Activated T-cell treated with anti-CD3 and anti-CD28 coated beads, Interleukin-2, amount 50 U/mL, for 1 hour (primary cell): Measurements from ENCODE around the gene KDM4E.
"Not testable (repeated sequence)": the region's sequence is repeated elsewhere in the genome, so short reads cannot be mapped to it uniquely, and the experiment has no call there.

Experiments used
- DNase-seq: peaks from one replicate; pipeline ENCODE4 v3.0.0-alpha.2; 2020

KDM4E gene

DNA sequence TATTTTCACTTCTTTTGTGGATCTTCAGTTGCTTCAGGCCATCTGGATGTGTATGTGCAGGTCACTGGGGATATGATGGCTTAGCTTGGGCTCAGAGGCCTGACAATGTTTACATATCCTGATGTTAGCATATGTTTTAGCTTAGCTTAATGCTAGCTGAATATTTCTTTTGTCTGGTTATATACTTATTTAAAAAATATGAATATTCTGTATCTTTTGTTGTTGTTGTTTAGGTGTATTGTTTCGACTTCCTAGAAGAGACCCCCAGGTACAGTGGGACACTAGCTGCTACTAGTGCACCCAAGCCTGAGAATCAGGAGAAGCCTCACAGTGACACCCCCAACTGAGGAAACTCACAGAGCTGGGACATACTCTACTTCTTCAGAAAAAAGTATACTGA lies at the start of gene KDM4E:
Gene KDM4E, plus strand, starts transcription at position 301 of the 400 bp plus-strand sequence. CDS start 300 bp downstream, outside the sequence.
- DNase-seq: no peak

DNA sequence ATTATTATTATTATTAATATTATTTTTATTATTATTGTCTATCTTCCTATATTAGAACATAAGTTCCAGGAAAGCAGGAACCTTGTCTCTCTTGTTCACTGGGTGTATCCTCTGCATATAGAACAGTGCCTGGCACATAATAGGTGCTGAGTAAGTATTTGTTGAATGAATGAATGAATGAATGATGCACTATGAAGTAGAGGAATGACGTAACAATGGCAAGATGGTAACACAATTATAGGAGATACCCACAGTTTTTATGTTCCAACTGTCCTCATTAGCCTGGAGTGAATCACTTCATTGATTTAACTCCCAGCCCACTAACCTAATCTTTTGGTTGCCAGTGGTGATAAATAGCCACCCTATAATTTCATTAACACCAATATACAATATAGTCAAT lies 49.5 kb upstream of the KDM4E start:
- DNase-seq: no peak

DNA sequence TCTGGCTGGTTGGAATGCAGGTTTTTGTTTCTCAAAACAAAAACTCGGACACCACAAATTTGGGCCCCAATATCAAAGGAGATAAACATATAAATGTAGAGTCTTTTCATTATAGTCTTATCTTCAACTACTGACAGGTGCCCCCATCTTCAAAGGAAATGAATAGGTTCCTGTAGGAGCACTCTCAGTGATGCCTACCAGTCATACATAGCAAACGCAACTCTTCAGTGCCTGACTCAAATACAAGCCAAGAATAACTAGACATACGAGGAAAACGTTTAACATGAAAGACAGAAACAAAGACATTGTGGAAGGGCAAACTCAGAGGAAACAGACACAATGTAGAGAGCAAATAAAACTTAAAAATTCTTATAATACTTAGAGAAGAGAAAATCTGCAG lies 37.7 kb upstream of the KDM4E start:
- no peak for DNase-seq

DNA sequence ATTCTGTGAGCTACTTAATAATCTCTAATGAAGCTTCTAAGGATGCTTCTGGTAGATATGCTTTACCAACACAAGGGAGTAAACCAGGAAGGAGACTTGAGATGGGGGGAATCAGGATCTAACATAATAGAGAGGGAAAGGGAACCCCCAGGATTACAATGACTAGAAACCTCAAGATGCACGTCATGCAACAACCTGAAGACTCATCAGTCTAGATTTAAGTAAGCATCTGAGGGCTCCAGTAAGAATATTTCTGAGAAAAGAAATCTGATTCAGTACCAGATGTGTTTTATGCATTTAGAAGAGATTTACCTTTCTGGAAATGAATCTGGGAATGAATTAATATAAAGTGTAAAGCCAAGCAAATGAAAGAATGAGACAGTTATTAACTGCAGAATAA lies 36.3 kb upstream of the KDM4E start:
- no peak for DNase-seq

DNA sequence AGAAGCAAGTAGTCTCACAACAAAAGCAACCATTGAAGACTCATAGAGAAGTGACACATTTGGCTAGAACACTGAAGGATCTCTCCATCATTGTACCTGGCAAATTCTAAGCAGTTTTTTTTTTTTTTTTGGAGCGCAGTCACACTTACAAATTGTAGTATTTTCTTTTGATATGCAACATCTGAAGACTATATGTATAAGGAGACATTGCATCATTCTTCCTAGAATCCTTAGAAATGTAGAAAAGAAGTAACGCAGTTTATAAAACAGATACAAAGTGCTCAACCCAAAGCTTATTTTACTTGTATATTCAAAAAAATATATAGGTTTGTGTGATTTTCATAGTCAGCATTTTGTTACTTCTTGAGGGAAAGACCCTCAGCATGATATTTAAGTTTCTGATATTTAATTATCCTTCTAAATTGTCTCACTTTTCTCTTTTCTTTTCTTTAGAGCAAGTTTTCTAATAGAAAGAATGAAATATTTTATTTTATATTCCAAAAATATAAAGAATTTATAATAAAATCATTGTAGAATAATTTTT lies 31.6 kb upstream of the KDM4E start:
- DNase-seq: no peak

DNA sequence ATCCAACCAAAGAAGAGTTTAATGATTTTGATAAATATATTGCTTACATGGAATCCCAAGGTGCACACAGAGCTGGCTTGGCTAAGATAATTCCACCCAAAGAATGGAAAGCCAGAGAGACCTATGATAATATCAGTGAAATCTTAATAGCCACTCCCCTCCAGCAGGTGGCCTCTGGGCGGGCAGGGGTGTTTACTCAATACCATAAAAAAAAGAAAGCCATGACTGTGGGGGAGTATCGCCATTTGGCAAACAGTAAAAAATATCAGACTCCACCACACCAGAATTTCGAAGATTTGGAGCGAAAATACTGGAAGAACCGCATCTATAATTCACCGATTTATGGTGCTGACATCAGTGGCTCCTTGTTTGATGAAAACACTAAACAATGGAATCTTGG lies 27.6 kb upstream of the KDM4E start:
- no peak for DNase-seq

DNA sequence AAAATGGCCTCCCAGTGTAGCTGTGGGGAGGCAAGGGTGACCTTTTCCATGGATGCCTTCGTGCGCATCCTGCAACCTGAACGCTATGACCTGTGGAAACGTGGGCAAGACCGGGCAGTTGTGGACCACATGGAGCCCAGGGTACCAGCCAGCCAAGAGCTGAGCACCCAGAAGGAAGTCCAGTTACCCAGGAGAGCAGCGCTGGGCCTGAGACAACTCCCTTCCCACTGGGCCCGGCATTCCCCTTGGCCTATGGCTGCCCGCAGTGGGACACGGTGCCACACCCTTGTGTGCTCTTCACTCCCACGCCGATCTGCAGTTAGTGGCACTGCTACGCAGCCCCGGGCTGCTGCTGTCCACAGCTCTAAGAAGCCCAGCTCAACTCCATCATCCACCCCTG lies 26.8 kb upstream of the KDM4E start:
- DNase-seq: no peak

DNA sequence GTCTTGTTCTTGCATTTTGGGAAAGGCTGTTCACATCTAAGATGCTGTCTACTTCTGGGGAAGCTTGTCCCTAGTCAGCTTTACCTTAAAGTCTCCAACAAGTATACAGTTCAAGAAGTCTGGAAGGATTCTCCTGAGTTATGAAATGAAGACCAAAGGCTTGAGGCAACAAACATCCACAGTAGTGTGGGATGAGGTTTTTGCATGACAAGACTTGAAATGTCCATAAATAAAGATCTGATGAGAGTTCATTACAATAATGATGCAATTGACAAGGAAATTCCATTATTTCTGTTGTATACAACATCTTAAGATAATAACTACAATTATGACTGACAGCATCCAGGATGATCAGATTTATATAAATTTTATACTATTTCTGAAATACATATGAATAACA lies 21.3 kb upstream of the KDM4E start:
- no peak for DNase-seq

DNA sequence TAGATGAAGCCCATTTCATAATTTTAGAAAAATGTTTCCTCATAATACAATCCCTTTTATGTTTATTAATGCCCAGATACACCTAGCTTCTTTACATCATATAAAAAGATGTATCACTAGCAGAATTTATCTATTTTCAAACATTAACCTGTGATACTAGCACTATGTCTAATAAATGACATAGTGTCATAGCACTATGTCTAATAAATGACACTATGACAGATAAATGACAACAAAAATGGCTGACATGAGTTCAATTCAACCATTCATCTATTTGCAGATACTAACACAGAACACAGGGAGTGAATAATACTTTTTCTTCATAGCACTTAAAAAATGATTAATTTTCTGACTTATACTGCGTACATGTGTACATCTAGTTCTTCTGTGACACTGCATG lies 19.4 kb upstream of the KDM4E start:
- no peak for DNase-seq

DNA sequence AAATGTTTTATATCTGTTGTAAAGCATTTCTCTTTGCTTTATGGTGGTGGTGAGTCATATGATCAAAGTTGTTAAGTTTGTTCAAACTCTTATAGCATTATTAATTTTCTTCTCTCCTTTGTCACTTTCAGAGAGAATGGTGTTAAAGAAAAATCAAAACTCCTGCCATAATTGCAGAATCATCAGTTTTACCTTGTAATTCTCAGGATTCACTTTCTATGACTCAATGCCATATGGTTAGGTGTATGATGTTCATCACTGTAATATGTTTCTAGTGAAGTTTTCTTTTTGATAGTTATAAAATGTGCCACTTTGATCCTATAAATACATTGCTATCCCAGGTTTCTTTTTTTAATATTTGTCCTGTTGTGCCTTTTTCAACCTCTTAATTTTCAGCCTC lies 13.7 kb upstream of the KDM4E start:
- DNase-seq: no peak

DNA sequence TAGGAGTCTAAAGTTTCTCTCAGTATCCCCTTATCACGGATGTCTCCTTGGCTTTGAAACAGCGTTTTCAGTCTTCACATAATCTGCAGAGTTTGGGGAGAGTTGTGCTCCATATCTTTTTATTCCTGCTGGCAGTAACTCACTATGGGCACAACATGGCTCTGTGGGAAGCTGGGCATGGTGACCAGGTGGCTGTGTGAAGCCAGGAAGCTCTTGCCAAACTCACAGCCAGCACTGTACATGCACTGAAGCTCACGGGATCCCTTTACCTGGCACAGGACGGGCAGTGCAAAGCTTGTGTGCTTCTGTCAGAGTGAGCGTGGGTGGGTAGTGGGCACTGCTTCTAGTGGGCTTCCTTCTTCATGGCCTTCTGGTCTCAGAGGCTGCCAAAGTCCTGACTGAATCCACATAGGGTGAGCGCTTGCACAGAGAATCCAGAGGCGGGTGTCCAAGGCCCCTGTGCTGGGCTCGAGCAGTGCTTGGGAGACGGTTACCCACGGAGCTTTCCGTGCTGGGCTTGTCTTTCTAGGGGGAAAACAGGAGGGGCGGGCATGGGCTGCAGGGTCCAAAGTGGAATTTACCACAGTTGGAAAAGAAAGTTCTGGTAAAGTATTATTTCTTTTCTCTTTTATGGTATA lies 10.8 kb upstream of the KDM4E start:
- DNase-seq: no peak

DNA sequence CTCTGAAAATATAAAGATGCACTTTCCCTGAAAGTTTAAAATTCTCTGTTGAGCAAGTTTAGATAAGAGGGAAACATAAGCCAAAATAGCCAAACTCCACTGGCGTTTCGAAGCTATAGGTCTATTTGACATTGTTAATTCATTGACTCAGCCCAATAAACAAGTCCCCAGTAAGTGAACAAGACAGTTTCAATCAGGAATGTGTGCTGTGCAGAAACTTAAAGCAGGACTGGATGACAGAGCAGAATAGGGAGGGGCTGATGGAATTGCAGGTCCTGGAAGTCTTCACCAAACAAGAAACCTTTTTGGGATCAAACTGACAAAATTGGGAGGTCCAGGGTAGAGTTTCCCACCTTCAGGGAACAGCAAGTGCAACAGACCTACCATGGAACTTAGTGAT lies 8.9 kb upstream of the KDM4E start:
- DNase-seq: no peak

DNA sequence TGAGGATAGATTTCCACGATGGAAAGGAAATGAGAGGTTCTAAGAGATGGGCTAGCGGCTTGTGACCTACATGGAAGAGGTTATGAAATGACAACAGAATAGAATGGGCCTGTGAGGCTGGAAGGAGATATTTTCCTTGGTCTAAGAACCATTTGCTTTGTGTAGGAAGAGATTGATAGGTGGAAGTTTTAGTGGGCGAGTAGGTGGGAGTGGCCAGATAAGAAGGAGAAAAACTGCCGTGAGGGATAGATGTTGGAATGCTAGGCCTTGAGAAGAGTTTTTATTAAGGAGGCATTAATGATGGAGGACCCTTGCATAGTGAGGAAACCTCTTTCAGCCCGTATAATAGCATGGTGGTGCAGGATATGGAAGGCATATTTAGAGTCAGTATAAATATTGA lies 3.6 kb upstream of the KDM4E start:
- not testable (repeated sequence) for DNase-seq

DNA sequence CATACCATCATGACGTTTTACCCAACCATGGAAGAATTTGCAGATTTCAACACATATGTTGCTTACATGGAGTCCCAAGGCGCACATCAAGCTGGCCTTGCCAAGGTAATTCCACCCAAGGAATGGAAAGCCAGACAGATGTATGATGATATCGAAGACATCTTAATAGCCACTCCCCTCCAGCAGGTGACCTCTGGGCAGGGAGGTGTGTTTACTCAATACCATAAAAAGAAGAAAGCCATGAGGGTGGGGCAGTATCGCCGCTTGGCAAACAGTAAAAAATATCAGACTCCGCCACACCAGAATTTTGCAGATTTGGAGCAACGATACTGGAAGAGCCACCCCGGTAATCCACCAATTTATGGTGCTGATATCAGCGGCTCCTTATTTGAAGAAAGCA lies 536 bp downstream of the KDM4E start:
- DNase-seq: not testable (repeated sequence)

DNA sequence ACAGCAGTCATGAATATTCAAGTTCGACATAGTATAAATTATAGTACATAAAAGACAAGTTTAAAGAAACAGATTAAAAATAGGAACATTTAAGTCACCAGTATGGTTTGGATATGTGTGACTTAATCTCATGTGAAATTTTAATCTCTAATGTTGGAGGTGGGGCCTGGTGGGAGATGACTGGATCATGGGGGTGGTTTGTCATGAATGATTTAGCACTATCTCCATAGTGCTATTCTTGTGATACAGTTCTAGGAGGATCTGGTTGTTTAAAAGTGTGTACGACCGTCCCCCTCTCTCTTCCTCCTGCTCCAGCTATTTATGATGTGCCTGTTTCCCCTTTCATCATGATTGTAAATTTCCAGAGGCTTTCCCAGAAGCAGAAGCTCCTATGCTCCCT lies 3.3 kb downstream of the KDM4E start:
- DNase-seq: no peak

DNA sequence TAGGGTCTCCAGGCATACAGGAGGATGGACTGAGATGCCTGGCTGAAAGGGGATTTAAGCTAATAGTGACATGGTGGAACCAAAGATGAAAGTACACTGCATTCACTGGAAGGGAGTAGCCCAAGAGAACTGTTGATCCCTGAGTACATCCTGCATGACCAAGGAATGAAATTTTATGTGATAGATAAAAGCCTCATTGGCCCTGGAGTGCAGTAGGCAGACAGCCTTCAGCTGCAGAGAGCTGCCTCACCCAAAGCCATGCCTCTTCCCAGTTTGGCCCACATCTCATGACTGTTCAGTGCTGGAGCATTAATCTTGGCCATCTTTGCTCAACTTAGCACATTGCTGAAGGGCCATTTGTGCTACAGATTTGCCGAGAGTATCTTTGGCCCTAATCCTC lies 8.0 kb downstream of the KDM4E start:
- DNase-seq: no peak

DNA sequence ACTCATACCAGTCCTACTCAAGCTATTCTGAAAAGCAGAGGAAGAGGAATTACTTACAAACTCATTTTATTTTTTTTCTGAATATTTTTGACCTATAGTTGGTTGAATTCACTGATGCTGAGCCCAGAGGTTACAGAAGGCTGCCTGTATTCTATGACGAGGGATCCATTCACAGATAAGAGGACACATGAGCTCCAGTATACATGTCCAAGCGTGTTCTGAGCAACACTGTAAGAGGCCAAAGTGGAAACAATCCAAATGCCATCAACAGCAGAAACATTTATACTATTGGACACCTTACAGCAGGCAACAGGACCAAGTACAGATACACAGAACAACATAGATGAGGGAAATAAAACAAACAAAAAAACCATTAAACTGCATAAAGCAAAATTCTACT lies 10.3 kb downstream of the KDM4E start:
- DNase-seq: no peak

DNA sequence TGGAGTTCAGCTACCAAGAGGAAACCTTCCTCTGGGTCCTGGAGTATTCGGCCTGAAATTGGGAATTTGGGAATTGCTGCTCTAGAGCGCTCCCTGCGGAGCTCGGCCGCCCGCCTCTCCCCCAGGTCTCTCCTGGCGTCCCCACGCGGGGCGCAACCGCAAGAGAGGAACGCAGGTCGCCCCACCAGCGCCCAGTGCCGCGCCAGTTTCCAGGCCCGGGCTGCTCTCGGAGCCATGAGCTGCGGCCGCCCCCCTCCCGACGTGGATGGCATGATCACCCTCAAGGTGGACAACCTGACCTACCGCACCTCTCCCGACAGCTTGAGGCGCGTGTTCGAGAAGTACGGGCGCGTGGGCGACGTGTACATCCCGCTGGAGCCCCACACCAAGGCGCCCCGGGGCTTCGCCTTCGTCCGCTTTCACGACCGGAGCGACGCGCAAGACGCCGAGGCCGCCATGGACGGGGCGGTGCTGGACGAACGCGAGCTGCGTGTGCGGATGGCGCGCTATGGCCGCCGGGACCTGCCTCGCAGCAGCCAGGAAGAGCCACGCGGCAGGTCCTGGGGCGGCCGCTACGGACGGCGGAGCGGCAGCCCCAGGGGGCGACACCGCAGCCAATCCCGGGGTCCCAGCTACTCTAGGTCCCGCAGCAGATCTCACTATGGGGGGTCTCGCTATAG lies 12.4 kb downstream of the KDM4E start:
- DNase-seq: peak; percentile 22

DNA sequence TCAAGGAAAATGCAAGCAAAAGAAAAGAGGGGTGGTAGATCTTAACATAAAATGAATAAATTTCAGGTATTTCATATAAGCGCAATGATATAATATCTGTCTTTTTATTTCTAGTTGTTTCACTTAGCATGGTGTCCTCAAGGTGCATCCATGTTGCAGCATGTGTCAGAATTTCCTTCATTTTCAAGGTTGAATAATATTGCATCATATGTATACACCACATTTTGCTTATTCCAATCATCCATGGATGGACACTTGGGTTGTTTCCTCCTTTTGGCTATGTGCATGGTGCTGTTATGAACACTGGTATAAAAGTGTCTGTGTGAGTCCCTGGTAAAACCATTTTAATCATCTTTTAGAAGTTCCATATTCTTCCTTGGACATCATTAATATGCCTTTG lies 17.2 kb downstream of the KDM4E start:
- DNase-seq: no peak

DNA sequence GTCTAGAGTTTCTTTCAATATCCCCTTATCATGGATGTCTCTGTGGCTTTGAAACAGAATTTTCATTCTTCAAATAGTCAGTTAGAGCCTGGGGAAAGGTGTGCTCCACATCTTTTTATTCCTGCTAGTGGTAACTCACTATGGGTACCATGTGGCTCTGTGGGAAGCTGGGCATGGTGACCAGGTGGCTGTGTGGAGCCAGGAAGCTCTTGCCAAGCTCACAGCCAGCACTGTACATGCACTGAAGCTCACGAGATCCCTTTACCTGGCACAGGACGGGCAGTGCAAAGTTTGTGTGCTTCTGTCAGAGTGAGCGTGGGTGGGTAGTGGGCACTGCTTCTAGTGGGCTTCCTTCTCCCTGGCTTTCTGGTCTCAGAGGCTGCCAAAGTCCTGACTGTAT lies 17.8 kb downstream of the KDM4E start:
- no peak for DNase-seq

DNA sequence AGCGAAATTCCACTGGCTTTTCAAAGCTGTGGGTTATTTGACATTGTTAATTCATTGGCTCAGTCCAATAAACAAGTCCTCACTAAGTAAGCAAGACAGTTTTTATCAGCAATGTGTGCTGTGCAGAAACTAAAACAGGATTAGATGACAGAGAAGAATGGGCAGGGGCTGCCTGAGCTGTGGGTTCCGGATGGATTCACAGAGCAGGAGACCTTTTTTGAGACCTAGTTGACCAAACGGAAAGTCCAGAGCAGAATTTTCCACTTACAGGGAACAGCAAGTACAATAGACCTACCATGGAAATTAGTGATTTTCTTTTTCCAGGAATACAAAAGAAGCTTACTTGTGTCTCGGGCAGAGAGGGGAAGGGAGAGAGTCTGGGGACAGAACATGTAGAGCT lies 19.0 kb downstream of the KDM4E start:
- DNase-seq: no peak

DNA sequence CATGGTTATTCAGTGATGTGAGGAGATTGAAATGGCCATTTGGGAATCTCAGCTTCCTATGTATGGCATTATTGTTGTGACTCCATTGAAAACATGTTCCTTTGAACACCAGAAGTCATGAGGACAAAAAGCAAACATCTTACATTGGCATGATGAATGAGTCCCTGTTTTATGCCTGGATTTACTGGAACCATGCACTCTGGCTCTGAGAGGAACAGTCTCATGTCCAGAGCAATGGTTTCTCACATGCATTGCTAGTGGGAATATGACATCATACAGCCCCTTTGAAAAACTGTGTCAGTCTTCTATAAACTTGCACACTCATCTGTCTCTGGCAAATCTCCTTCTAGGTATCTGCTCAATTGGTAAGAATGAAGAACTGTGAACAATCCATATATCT lies 20.8 kb downstream of the KDM4E start:
- DNase-seq: no peak

DNA sequence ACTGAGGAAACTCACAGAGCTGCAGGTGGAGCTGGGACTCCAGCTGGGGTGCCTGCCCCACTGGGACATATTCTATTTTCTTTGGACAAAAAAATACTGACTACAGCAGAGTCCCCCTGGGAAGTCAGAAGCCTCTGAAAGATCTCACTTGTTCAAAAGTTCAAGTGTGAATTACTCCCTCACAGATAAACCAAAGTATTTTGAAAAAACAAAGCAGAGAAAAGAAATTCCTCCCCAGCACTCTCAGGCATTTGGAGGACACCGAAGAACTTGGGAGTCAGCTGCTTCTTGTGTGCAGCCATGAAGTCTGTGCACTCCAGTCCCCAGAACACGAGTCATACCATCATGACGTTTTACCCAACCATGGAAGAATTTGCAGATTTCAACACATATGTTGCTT lies 24.1 kb downstream of the KDM4E start, which contains the start of gene KDM4F:
Gene KDM4F, plus strand, starts transcription at position 301 of the 400 bp plus-strand sequence.
- DNase-seq: not testable (repeated sequence)

DNA sequence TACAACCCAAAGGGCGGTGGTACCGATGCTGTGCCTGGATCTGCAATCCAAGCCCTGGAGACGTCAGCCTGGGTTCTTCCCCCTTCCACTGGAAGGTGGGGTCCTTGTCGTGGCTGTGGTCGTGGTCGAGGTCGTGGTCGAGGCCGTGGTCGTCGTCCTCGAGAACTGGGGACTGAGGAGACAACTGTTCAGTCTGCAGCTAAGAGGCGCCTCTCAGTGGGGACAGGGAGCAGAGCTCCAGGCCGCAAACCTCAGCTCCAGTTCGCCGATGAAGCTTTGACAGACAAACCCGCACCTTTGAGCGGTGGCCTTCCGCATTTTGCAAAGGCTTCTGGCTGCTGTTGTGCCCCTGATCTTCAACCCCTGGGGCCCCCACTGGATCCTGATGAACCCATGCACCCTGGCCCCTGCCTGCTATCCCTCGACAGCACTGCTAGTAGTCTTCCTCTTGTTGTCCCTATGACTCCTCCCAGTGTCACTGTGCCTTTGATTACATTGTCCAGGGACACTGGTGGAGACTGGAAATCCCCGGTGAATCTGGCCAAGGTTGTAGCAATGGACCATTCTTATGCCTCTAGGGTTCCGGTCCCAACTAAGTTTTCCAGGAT lies 25.6 kb downstream of the KDM4E start:
- DNase-seq: no peak
